ENCODE measurements around the gene NBAS.

GRCh38 chr2:15145046-15145817 is 415.9 kb downstream of the NBAS start:
- TF ChIP-seq CTCF (IDR thresholded peaks at IDR 0.05; ENCODE audit: low read depth, low read length) (no peak), POLR2A (IDR thresholded peaks at IDR 0.05; ENCODE audit: extremely low read depth, insufficient read length) (no peak), MAX (IDR thresholded peaks at IDR 0.05; ENCODE audit: low read depth, low read length) (no peak)
